Stimulated activated naive CD8-positive, alpha-beta T cell treated with anti-CD3 and anti-CD28 coated beads, Interleukin-15, amount 100 ng/mL, for 72 hours (primary cell): ENCODE results near the gene ST6GALNAC1.
A peak's percentile ranks its signal among the peaks of the same experiment; 100 is the strongest.
"Not testable (repeated sequence)": the region's sequence is repeated elsewhere in the genome, so short reads cannot be mapped to it uniquely, and the experiment has no call there.

ENCODE experiments used
- ATAC-seq: fragments of 150-1000 bp; cut with Tn5 transposase; 2 replicates; pipeline ENCODE4 v1.10.0; 2021; ENCODE audit warnings: mild to moderate bottlenecking, moderate library complexity
- DNase-seq, 2 donors: peaks; one replicate each; pipeline ENCODE4 v3.0.0; 2021 to 2022
- H3K27ac Mint-ChIP-seq, 2 donors: one replicate each; pipeline ENCODE4 v1.8.0; 2022; ENCODE audit warnings: mild to moderate bottlenecking in 2 of 2, mixed read lengths in 2 of 2, moderate library complexity in 2 of 2
- H3K27me3 Mint-ChIP-seq: one replicate; pipeline ENCODE4 v1.8.0; 2022; ENCODE audit warnings: mixed read lengths
- H3K4me1 Mint-ChIP-seq: one replicate; pipeline ENCODE4 v1.8.0; 2022; ENCODE audit warnings: mild to moderate bottlenecking, mixed read lengths
- H3K4me3 Mint-ChIP-seq, 2 donors: one replicate each; pipeline ENCODE4 v1.8.0; 2022; ENCODE audit warnings: mild to moderate bottlenecking in 2 of 2, mixed read lengths in 2 of 2, moderate library complexity in 1 of 2
- H3K9me3 Mint-ChIP-seq, 2 donors: one replicate each; pipeline ENCODE4 v1.8.0; 2022; ENCODE audit warnings: mixed read lengths in 2 of 2

ST6GALNAC1 gene

DNA sequence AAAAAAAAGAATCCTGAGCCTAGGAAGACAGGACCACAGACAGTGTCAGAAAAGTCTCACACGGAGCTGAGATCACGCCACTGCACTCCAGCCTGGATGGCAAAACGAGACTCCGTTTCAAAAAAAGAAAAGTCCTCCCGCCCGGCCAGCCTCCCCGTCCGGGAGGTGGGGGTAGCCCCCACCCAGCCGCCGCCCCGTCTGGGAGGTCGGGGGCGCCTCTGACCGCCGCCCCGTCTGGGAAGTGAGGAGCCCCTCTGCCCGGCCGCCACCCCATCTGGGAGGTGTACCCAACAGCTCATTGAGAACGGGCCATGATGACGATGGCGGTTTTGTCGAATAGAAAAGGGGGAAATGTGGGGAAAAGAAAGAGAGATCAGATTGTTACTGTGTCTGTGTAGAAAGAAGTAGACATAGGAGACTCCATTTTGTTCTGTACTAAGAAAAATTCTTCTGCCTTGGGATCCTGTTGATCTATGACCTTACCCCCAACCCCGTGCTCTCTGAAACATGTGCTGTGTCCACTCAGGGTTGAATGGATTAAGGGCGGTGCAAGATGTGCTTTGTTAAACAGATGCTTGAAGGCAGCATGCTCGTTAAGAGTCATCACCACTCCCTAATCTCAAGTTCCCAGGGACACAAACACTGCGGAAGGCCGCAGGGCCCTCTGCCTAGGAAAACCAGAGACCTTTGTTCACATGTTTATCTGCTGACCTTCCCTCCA is 6.9 kb downstream of the ST6GALNAC1 start:
- H3K4me1 Mint-ChIP-seq, ATAC-seq, H3K4me3 Mint-ChIP-seq, DNase-seq, H3K27me3 Mint-ChIP-seq, H3K27ac Mint-ChIP-seq, H3K9me3 Mint-ChIP-seq: not testable (repeated sequence)

DNA sequence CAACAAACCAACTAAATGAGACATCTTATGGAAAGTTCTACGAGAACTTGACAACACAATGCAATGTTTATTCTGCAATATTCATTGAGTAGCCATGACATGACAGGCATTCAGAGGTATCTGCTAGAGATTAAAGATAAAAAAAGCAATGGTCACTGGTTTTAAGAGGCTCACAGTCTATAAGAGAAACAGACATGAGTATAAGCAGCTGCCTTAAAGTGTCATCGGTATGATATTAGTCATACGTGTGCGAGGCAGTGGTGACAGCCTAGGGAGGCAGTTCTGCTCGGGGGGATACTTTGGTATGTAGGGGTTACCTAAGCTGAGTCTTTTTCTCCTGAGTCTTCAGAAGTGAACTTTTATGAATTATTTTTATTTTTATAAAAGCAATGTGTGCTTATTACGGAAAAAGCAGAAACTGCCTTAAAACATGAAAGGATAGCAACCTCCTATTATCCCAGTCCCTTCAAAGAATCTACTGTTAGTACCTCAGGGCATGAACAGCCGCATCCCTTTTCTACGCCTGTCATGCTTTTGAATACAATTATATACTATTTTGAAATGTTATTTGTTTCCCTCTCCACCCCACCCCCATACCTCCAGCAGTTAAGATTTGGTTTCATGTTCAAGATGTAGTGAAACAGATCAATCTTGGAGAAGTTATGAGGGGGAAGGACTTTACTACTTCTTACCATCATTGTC is 7.7 kb downstream of the ST6GALNAC1 start:
- ATAC-seq (no peak), DNase-seq (no peak)
- no peak overlapping the region for H3K27ac Mint-ChIP-seq
- no peak overlapping the region for H3K4me3 Mint-ChIP-seq
- H3K27me3 Mint-ChIP-seq: no peaks in the 10 kb centered on the region
- H3K4me1 Mint-ChIP-seq: peaks cover 12% of the 10 kb centered on the region
- no peaks in the 10 kb centered on the region for H3K9me3 Mint-ChIP-seq

DNA sequence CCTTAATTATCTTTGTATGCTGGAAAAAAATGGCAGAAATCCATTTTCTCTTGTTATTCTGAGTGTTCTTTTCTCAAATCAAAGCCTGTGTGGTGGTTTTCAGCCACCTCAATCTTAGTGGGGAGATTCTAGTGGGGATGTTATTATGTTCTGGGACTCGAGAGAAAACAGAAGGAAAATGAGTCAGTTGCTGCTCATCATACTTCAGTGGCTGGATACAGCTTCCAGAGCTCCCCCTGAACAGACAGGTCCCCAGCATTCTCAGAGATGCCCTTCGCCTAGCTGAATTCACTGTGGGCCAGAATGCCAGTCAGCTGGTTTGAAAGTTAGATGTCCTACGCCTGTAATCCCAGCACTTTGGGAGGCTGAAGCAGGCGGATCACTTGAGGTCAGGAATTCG is 8.5 kb downstream of the ST6GALNAC1 start:
- no peak for DNase-seq
- peaks cover 12% of the 10 kb centered on the region for H3K4me1 Mint-ChIP-seq

DNA sequence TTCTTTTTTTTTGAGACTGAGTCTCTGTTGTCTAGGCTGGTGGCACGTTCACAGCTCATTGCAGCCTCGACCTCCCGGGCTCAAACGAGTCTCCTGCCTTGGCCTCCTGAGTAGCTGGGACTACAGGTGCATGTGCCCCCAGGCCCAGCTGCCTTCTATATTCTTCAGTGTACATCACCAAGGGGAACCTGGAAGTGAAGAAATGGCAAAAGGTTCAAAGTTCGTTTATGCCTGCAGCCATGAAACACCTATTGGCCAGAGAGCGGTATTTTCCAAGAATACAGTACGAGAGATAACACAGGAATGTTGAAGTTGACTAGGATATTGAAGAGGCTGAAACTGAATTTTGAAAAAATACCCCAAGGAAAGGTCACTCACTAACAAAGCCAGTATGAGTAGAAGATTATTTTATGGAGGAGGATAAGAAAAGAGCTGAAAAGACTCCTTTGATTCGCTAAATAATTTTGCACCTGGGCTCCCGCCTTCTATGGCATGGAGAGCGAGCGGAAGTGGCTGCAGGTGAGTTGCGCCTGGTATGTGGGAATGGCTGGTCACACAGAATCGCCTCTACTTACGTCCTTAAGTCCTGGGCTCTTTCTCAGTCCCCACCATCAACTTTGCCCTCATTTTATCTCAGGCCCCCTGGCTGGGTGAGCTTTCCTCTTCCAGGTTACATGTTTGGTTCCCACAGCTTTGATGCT is 9.8 kb downstream of the ST6GALNAC1 start:
- H3K9me3 Mint-ChIP-seq: no peaks in the 10 kb centered on the region
- ATAC-seq (no peak), DNase-seq (no peak)
- no peak overlapping the region for H3K27ac Mint-ChIP-seq
- H3K4me1 Mint-ChIP-seq: peaks cover 12% of the 10 kb centered on the region
- no peak overlapping the region for H3K4me3 Mint-ChIP-seq
- no peaks in the 10 kb centered on the region for H3K27me3 Mint-ChIP-seq

More for the DNA sequence above, 8.5 kb downstream of the ST6GALNAC1 start:
- ATAC-seq: no peak
- Mint-ChIP-seq H3K27ac (no peak overlapping the region), H3K9me3 (no peaks in the 10 kb centered on the region), H3K27me3 (no peaks in the 10 kb centered on the region), H3K4me3 (no peak overlapping the region)

DNA sequence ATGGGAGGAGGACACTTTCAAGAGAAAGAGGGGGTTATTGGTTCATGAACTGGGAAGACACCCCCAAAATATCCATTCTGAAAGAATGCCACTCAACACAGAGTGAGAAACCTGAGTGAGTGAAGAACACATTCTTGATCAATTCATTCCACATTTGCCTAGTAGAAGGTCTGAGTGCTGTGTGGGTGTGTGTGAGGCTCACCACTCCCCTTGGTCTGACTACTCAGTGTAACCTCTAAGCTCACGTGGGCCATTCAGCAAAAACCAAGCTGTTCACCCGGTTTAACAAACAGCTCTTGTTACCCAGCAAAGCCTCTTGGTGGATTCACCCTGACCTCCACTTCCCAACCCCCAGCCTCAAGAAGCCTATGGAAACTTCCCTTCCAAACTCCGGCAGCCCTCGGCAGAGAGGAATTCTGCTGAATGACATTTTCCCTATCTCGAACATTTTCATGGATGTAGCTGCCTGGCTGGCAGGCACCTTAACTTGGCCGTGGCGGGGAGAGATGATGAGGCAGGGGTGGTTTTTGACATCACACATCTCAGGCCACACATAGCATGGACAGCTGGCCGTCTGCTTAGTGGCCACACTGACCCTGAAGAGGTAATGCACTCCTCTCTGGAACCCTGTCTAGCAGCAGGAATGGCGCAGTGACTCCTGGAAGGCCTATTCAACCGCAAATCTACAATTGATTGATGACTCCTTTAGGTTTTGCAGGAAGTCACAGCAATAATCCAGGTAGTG is 11.6 kb downstream of the ST6GALNAC1 start:
- peaks cover 12% of the 10 kb centered on the region for H3K4me1 Mint-ChIP-seq
- peak overlapping the region in 1 of 2 donors; percentile 27 for H3K4me3 Mint-ChIP-seq
- ATAC-seq (no peak), DNase-seq (peak in 1 of 2 donors; percentile 19)
- no peaks in the 10 kb centered on the region for H3K9me3 Mint-ChIP-seq
- peak overlapping the region in 1 of 2 donors; percentile 67 for H3K27ac Mint-ChIP-seq
- no peaks in the 10 kb centered on the region for H3K27me3 Mint-ChIP-seq

DNA sequence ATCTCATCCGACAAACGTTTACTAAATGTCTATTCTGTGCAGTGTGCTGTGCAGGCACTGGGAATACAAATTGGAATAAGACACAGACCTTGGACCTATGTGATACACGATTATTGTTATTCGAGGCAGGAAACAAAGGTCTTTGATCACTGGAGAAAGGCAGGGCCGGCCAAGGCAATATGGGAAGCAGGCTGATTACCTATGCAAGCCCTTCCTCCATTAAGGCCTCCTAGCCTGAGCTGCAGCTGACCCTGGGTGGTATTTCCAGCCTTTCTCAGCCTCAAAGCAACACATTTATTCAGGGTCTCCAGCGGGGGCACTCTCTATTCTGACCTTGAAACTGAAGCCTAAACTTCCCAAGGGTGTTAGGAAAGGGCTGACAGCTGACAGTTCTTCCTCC is 13.4 kb downstream of the ST6GALNAC1 start:
- H3K27ac Mint-ChIP-seq: no peak overlapping the region
- ATAC-seq: no peak

DNA sequence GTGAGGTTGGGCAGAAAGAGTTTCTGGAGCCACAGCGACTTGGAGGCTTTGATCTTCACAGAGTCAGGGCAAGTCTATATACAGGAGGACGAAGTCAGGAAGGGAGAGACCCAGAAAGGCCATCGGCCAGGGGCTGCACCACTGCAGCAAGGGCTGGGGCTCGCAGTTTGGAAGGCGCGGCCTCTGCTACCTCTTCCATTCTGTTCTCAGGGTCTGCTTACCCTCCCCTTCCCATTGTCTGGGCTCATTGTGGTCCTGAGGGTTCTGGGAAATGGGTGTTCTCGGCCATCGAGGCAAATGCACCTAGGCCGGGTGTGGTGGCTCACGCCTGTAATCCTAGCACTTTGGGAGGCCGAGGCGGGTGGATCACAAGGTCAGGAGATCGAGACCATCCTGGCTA is 16.0 kb downstream of the ST6GALNAC1 start:
- Mint-ChIP-seq H3K4me1 (peaks cover 22% of the 10 kb centered on the region), H3K9me3 (no peaks in the 10 kb centered on the region), H3K27me3 (peaks cover 11% of the 10 kb centered on the region), H3K27ac (no peak overlapping the region), H3K4me3 (no peak overlapping the region)
- DNase-seq: no peak
- ATAC-seq: no peak

More for the DNA sequence above, 13.4 kb downstream of the ST6GALNAC1 start:
- Mint-ChIP-seq H3K9me3 (no peaks in the 10 kb centered on the region), H3K4me3 (no peak overlapping the region), H3K4me1 (peaks cover 12% of the 10 kb centered on the region), H3K27me3 (no peaks in the 10 kb centered on the region)
- DNase-seq: no peak

DNA sequence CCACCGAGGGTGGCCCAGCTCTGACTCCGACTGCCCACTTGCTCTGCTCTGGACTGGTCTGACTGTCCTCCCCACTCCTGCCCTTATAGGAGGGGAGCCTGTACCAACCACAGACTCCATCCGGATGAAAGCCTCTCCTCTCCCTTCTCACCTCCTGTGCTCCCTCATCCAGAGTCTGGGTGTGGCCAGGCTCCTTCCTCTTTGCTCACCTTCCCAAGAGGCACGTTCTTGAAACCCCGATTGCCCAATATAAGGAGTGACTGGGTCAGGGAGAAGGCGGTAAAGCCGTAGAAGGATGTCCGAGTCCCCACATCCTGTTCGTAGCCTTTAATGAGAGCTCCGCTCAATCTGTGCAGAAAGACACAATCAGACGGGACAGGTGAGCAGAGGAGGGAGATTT is 17.1 kb downstream of the ST6GALNAC1 start:
- ATAC-seq: no peak

DNA sequence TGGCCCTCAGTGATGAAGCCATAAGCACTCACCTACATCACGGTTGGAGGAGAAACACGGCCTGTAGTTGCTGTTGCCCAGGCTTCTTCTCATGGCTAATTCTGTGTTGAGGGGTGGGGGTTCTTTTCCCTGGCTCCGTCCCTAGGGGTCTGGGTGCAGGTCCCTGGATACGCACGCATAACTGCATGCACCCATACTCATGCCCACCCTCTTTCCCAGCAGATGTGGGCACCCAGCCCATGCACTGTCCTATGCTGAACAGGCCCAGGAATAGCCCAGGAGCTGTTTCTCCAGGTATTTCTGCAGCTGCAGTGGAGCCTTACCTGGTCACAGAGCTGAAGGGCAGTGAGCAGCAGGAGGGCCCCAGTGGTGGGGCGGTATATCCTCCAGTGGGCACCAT is 18.1 kb downstream of the ST6GALNAC1 start:
- ATAC-seq: no peak
- peaks cover 11% of the 10 kb centered on the region for H3K27me3 Mint-ChIP-seq
- DNase-seq: no peak
- H3K27ac Mint-ChIP-seq: no peak overlapping the region
- H3K4me3 Mint-ChIP-seq: no peak overlapping the region
- H3K4me1 Mint-ChIP-seq: peaks cover 10% of the 10 kb centered on the region
- H3K9me3 Mint-ChIP-seq: no peaks in the 10 kb centered on the region

More for the DNA sequence above, 17.1 kb downstream of the ST6GALNAC1 start:
- H3K9me3 Mint-ChIP-seq: no peaks in the 10 kb centered on the region
- H3K27ac Mint-ChIP-seq: no peak overlapping the region
- peaks cover 11% of the 10 kb centered on the region for H3K27me3 Mint-ChIP-seq
- no peak overlapping the region for H3K4me3 Mint-ChIP-seq
- peaks cover 12% of the 10 kb centered on the region for H3K4me1 Mint-ChIP-seq
- no peak for DNase-seq

DNA sequence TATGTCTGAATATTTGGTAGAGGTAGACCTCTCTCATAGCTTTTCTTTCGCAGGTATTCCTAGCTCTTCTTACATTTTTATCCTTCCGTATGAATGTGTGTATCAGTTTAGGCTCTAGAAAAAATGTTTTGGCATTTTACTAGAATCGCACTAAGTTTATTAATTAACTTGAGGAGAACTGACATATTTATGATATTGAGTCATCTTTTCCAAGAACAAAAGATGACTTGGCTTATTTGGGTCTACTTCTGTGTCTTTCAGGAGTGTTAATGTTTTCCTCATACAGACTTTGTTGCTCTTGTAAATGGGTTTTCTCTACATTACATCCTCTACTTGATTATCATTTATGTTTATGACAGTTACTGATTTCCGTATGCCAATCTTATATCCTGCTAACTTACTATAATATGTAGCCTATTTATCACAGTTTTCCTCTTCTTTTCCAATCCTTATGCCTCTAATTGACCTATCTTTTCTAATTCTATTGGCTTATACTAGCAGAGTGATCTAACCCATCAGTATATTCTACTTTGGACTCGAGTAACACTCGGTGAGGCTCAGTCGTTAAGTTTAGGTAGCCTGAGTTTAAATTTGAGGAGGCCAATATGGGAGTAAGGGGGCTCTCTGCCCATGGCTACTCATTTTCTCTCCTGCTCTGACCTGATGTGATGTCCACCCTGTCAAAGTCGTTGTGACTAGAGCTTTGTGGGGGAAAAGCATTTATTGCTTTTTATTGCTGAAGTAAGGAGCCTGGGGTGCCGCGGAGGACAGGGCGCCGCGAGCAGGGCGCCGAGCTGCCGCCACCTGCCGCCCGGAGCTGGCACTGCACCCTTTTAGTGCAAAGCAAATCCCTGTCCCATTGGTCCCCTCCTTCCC is 20.0 kb downstream of the ST6GALNAC1 start:
- Mint-ChIP-seq H3K4me3 (no peak overlapping the region), H3K4me1 (peaks cover 10% of the 10 kb centered on the region), H3K27ac (no peak overlapping the region)

DNA sequence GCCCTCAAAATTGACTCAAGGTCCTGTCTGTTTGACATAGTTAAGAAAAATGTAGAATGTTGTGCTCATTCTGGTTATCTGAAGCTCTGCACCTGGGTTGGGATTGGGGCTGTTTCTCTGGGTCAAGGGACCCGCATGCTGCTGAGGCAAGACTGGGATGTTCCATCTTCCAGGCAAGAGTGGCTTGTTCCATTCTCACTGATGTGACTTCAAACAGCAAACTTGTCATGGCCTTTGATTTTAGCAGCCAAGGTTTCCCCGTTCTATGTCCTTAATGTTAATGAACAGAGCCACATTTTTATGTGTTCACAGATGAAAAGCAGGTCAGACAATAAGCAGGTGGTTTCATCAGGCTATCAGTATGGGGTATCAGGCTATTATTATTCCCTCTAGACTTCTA is 25.7 kb downstream of the ST6GALNAC1 start:
- no peak overlapping the region for H3K4me3 Mint-ChIP-seq
- no peak overlapping the region for H3K27ac Mint-ChIP-seq
- no peak for ATAC-seq
- H3K27me3 Mint-ChIP-seq: no peaks in the 10 kb centered on the region
- H3K4me1 Mint-ChIP-seq: no peaks in the 10 kb centered on the region
- no peak for DNase-seq
- no peaks in the 10 kb centered on the region for H3K9me3 Mint-ChIP-seq

More for the DNA sequence above, 20.0 kb downstream of the ST6GALNAC1 start:
- peak; percentile 72 to 73 for DNase-seq
- ATAC-seq: peak; percentile 89
- H3K27me3 Mint-ChIP-seq: peaks cover 11% of the 10 kb centered on the region
- H3K9me3 Mint-ChIP-seq: no peaks in the 10 kb centered on the region

DNA sequence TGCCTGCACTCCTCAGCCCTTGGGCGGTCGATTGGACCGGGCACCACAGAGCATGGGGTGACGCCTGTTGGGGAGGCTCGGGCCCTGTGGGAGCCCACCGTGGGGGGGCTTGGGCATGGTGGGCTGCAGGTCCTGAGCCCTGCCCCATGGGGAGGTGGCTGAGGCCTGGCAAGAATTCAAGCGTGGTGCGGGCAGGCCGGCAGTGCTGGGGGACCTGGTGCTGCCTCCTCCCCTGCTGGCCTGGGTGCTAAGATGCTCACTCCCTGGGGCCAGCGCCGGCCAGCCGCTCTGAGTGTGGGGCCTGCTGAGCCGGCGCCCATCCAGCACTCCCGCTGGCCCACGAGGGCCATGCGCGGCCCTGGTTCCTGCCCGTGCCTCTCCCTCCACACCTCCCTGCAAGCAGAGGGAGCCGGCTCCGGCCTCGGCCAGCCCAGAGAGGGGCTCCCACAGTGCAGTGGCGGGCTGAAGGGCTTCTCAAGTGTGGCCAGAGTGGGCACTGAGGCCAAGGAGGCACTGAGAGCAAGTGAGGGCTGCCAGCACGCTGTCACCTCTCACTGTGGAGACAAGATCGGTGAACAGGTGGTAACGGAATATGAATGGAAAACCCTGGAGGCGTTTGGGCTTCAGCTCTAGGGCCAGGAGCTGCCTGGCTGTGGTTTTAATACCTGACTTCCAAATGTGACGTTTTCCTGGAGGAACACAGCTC is 28.5 kb downstream of the ST6GALNAC1 start:
- ATAC-seq (peak; percentile 28), DNase-seq (no peak)
- Mint-ChIP-seq H3K9me3 (no peaks in the 10 kb centered on the region), H3K27ac (no peak overlapping the region), H3K4me1 (no peaks in the 10 kb centered on the region), H3K4me3 (no peak overlapping the region), H3K27me3 (no peaks in the 10 kb centered on the region)

DNA sequence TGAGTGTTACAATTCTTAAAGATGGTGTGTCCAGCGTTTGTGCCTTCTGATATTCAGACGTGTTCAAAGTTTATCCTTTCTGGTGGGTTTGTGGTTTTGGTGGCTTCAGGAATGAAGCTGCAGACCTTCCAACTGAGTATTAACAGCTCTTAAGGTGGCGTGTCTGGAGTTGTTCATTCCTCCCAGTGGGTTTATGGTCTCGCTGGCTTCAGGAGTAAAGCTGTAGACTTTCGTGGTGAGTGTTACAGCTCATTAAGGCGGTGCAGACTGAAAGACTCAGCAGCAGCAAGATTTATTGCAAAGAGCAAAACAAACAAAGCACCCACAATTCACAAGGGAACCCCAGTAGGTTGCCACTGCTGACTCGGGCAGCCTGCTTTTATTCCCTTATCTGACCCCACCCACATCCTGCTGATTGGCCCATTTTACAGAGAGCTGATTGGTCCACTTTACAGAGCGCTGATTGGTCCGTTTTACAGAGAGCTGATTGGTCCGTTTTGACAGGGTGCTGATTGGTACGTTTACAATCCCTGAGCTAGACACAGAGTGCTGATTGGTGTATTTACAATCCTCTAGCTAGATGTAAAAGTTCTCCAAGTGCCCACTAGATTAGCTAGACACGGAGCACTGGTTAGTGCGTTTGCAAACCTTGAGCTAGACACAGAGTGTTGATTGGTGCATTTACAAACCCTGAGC is 29.3 kb downstream of the ST6GALNAC1 start:
- not testable (repeated sequence) for H3K27me3 Mint-ChIP-seq, H3K27ac Mint-ChIP-seq, H3K4me1 Mint-ChIP-seq, H3K4me3 Mint-ChIP-seq, ATAC-seq, DNase-seq, H3K9me3 Mint-ChIP-seq
